ENCODE measurements around the gene CCDC192.

- TF ChIP-seq, protein P1, sequence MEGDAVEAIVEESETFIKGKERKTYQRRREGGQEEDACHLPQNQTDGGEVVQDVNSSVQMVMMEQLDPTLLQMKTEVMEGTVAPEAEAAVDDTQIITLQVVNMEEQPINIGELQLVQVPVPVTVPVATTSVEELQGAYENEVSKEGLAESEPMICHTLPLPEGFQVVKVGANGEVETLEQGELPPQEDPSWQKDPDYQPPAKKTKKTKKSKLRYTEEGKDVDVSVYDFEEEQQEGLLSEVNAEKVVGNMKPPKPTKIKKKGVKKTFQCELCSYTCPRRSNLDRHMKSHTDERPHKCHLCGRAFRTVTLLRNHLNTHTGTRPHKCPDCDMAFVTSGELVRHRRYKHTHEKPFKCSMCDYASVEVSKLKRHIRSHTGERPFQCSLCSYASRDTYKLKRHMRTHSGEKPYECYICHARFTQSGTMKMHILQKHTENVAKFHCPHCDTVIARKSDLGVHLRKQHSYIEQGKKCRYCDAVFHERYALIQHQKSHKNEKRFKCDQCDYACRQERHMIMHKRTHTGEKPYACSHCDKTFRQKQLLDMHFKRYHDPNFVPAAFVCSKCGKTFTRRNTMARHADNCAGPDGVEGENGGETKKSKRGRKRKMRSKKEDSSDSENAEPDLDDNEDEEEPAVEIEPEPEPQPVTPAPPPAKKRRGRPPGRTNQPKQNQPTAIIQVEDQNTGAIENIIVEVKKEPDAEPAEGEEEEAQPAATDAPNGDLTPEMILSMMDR (IDR thresholded peaks at IDR 0.05), result no peak
- TF ChIP-seq EP300 (IDR thresholded peaks at IDR 0.05), result no peak
- no peak for TF ChIP-seq POLR2A (IDR thresholded peaks at IDR 0.05; ENCODE audit: low read depth)
Measured at GRCh38 chr5:127967323-127967982, 264.3 kb downstream of the CCDC192 start.

Measured in esophagus muscularis mucosa (tissue), 4 donors.